Stimulated activated CD4-positive, alpha-beta T cell treated with anti-CD3 and anti-CD28 coated beads, Interleukin-12 subunit alpha, Interleukin-12 subunit beta, amount 100 ng/mL, for 24 hours (primary cell): ENCODE data around the gene SLC35E4.
A peak's percentile ranks its signal among the peaks of the same experiment; 100 is the strongest.

ENCODE experiments used
- DNase-seq, 2 experiments: peaks; one replicate each; pipeline ENCODE4 v3.0.0-alpha.2; 2020; ENCODE audit warnings: low read depth in 2 of 2

The SLC35E4 gene

GRCh38 chr22:30691204-30691603 is 55.6 kb downstream of the SLC35E4 start:
- DNase-seq: no peak

GRCh38 chr22:30694171-30694639 is 58.6 kb downstream of the SLC35E4 start:
- DNase-seq: peak; percentile 24 to 45

GRCh38 chr22:30694640-30695350 is 59.2 kb downstream of the SLC35E4 start, which contains the start of gene OSBP2:
TSS of gene OSBP2 (plus strand) at chr22:30694874. CDS start at chr22:30694910, 36 bp downstream.
- DNase-seq: peak in 1 of 2 experiments; percentile 8

GRCh38 chr22:30695351-30695851 is 59.8 kb downstream of the SLC35E4 start:
- DNase-seq: no peak

- DNase-seq: no peak
Measured at GRCh38 chr22:30695871-30696655, 60.5 kb downstream of the SLC35E4 start.
